HepG2 (cell line): ENCODE measurements around the gene S100A10. TPM values are rescaled to one million over a fixed set of nuclear protein-coding genes. Genes with fewer than 3 reads are reported as not detected.

Source experiments
- ATAC-seq: fragments of 200-7000 bp; cut with Tn5 transposase; 3 replicates; pipeline ENCODE4 v1.9.1; 2020; ENCODE audit warnings: mild to moderate bottlenecking, moderate library complexity
- BruUV-seq: library from RNA; stranded (reverse); fragments of 400-500 nt; replicated peaks from 2 replicates; lab custom pipeline; 2021; lab: Mats Ljungman, UMichigan
- CTCF ChIA-PET: fragments of 300-600 bp; formaldehyde crosslinking; extraction: SDS; loops from one replicate; lab custom pipeline; 2021; ENCODE audit warnings: low total read pairs, inconsistent platforms, low intra/inter-chr PET ratio; lab: Yijun Ruan, JAX
- POLR2A ChIA-PET: fragments of 350-600 bp; sonication (Branson Sonifier 250); formaldehyde crosslinking; loops from one replicate; lab custom pipeline; 2020; ENCODE audit warnings: antibody characterized with exemption, inconsistent platforms; lab: Yijun Ruan, JAX
- DNase-seq: peaks from one replicate; pipeline ENCODE4 v3.0.0-alpha.2; 2015; ENCODE audit warnings: low spot score
- FAIRE-seq: peaks from 3 replicates; lab custom pipeline; 2011; peaks lifted over from hg19 to GRCh38; lab: Jason Lieb, UNC
- H2AFZ ChIP-seq: one replicate; pipeline ENCODE4 v1.6.1; 2011; ENCODE audit warnings: low read length, inconsistent platforms
- H3K27ac ChIP-seq: fragments of 300-600 bp; 3 replicates; pipeline ENCODE4 v1.8.0; 2011; ENCODE audit warnings: mixed run types, mild to moderate bottlenecking, mixed read lengths, low read length, inconsistent platforms; ENCODE audit not compliant: insufficient read depth; ENCODE audit errors: extremely low read length
- H3K27me3 ChIP-seq, 2 experiments: fragments of 200-600 bp in 1 of 2; 2 replicates in 1 of 2; 3 replicates in 1 of 2; pipeline versions ENCODE4 v1.6.0 to v1.8.0; 2011; ENCODE audit warnings: low read length in 2 of 2, mild to moderate bottlenecking in 2 of 2, moderate library complexity in 2 of 2, inconsistent platforms in 1 of 2; ENCODE audit not compliant: insufficient read depth in 2 of 2, control insufficient read depth in 1 of 2
- H3K36me3 ChIP-seq, 2 experiments: fragments of 200-600 bp in 1 of 2; replicated peaks in 1 of 2; 2 replicates in 1 of 2; 3 replicates in 1 of 2; pipeline versions ENCODE4 v1.5.1 to v1.8.0; 2011; ENCODE audit warnings: low read length in 2 of 2, inconsistent platforms in 1 of 2; ENCODE audit not compliant: insufficient read depth in 2 of 2, control insufficient read depth in 1 of 2
- H3K4me1 ChIP-seq: 2 replicates; pipeline ENCODE4 v1.5.1; 2012; ENCODE audit warnings: low read length, inconsistent platforms; ENCODE audit not compliant: insufficient read depth
- H3K4me2 ChIP-seq: 2 replicates; pipeline ENCODE4 v1.6.0; 2011; ENCODE audit warnings: low read depth, low read length, inconsistent platforms
- H3K4me3 ChIP-seq, 3 experiments: fragments of 200-600 bp in 1 of 3; sonication (generic), shearing (Covaris generic) in 1 of 3; replicated peaks in 1 of 3; 2 replicates each; pipeline ENCODE4 v1.5.1; 2011 to 2016; ENCODE audit warnings: low read length in 3 of 3, inconsistent platforms in 2 of 3, low read depth in 2 of 3, mild to moderate bottlenecking in 2 of 3, control low read depth in 1 of 3, mixed read lengths in 1 of 3; ENCODE audit not compliant: insufficient read depth in 1 of 3
- H3K79me2 ChIP-seq: one replicate; pipeline ENCODE4 v1.6.1; 2011; ENCODE audit warnings: low read length, inconsistent platforms; ENCODE audit not compliant: insufficient read depth
- H3K9ac ChIP-seq: 2 replicates; pipeline ENCODE4 v1.6.0; 2011; ENCODE audit warnings: mild to moderate bottlenecking, low read depth, low read length, inconsistent platforms; ENCODE audit not compliant: insufficient read depth
- H3K9me3 ChIP-seq: 2 replicates; pipeline ENCODE4 v1.5.1; 2012; ENCODE audit warnings: mild to moderate bottlenecking, low read length
- H4K20me1 ChIP-seq: 2 replicates; pipeline ENCODE4 v1.6.0; 2011; ENCODE audit warnings: inconsistent platforms, mild to moderate bottlenecking, low read length, moderate library complexity; ENCODE audit not compliant: insufficient read depth
- EP300 ChIP-seq, 3 experiments: sonication (generic) in 1 of 3; formaldehyde crosslinking in 1 of 3; IDR thresholded peaks; 2 replicates each; pipeline versions ENCODE4 v1.5.1 to v1.6.1; 2011 to 2020; ENCODE audit warnings: low read depth in 2 of 3, low read length in 2 of 3, borderline replicate concordance in 1 of 3, improper control_type of control experiment in 1 of 3, mild to moderate bottlenecking in 1 of 3, missing genetic modification reagents in 1 of 3, moderate library complexity in 1 of 3
- GFI1 ChIP-seq: sonication (generic); formaldehyde crosslinking; IDR thresholded peaks from 2 replicates; pipeline ENCODE4 v1.5.0; 2020; ENCODE audit warnings: missing genetic modification reagents, mild to moderate bottlenecking, borderline replicate concordance
- NR2F6 ChIP-seq, 2 experiments: IDR thresholded peaks; 2 replicates each; pipeline ENCODE4 v1.6.1; 2016; ENCODE audit warnings: antibody characterized with exemption in 1 of 2, mild to moderate bottlenecking in 1 of 2
- SOX13 ChIP-seq, 3 experiments: fragments of 450-650 bp in 1 of 3; sonication (generic) in 1 of 3; formaldehyde crosslinking in 1 of 3; IDR thresholded peaks in 2 of 3; conservative IDR thresholded peaks in 1 of 3; 2 replicates each; pipeline versions ENCODE4 v1.5.0 to v1.6.1; 2016 to 2020; ENCODE audit warnings: antibody characterized with exemption in 1 of 3, mild to moderate bottlenecking in 1 of 3, missing compliant biosample characterization in 1 of 3, missing genetic modification reagents in 1 of 3, moderate library complexity in 1 of 3
- ZNF274 ChIP-seq: sonication (generic); formaldehyde crosslinking; IDR thresholded peaks from 2 replicates; pipeline ENCODE4 v1.5.1; 2020; ENCODE audit warnings: mild to moderate bottlenecking, missing genetic modification reagents
- ZSCAN20 ChIP-seq: sonication (generic); formaldehyde crosslinking; IDR thresholded peaks from 2 replicates; pipeline ENCODE4 v1.4.0; 2020; ENCODE audit warnings: missing genetic modification reagents, mild to moderate bottlenecking, borderline replicate concordance
- WGBS: methylation state at CpG from one replicate; pipeline ENCODE4 v1.1.6; 2017; ENCODE audit warnings: low lambda C conversion rate; 5-methylcytosine and 5-hydroxymethylcytosine counted together
- in situ Hi-C: cut with HindIII; loops from 2 replicates; pipeline ENCODE4 v1.10.0; 2017; ENCODE audit warnings: low pct_unique_long_range_greater_than_20kb; ENCODE audit not compliant: extremely low pct_ligation_motif_present
- intact Hi-C: fragments of 100-400 bp; cut with micrococcal nuclease; formaldehyde crosslinking; loops from one replicate; pipeline ENCODE4 v1.10.0; 2022; ENCODE audit not compliant: unreplicated experiment
- polyA plus RNA-seq, 8 experiments: library from polyadenylated mRNA; depleted of rRNA in 3 of 8; stranded (reverse) in 7 of 8; unstranded in 1 of 8; fragments of >200 nt; fragmentation: Illumina TruSeq in 4 of 8; extraction: Trizol in 4 of 8; gene quantifications; 2 replicates each; pipeline versions ENCODE4 v1.2.1 to v1.2.3, GENCODE V29; 2011 to 2016; ENCODE audit warnings: low read depth in 4 of 8, missing spikeins in 1 of 8, mixed read lengths in 1 of 8; ENCODE audit not compliant: insufficient read depth in 1 of 8
- total RNA-seq, 5 experiments: library from RNA; depleted of rRNA; stranded (reverse); fragments of >200 nt; fragmentation: Illumina TruSeq; extraction: Trizol; gene quantifications; 2 replicates each; pipeline ENCODE4 v1.2.3, GENCODE V29; 2016; ENCODE audit warnings: low read depth in 1 of 5
- TF ChIP-seq, protein P1 (sequence below): sonication (generic); formaldehyde crosslinking; IDR thresholded peaks from 2 replicates; pipeline ENCODE4 v1.4.0; 2020; ENCODE audit warnings: missing genetic modification reagents, mild to moderate bottlenecking, borderline replicate concordance

Gene S100A10
- total and polyA plus RNA-seq, 2 of the 13 experiments (the other 11 are each of a cell fraction or from before 2014, with no cell fraction given) = 16.8 to 28.7 TPM

DNA sequence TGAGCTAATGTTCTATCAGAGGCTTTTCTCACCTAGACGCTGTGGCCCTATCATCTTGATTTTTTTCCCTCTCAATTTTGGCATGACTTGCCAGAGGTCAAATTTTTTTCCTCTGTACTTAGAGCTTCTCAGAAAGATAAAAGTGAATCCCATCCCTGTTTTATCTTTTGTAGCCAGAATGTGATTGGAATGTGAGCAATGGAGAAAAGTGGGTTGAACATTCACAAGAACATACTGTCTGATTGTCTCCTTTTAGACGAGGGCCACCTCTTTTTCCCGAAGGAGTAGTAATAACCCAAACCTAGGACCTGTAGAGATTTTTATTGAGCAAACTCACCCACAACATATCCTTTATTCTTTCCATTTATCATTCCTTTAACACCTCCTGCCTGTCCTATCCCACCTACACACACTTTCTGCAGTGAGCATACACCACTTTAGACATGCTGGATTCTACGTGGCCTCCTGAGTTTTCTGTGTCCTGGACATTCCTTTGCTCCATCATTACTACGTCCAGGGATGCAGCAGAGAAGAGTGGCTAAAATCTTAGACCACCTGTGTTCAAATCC lies 15.9 kb downstream of the S100A10 start:
- H3K4me1 ChIP-seq = peaks cover 57% of the 10 kb centered on the region
- ChIA-PET CTCF (no interaction called here), POLR2A (interaction anchor here (3.8 kb wide), 1 partner anchor 15 kb away, joined by 19 read pairs; the partner anchor contains the start of gene S100A10)
- WGBS = 31% methylated on average over 5 of the region's 5 CpGs
- in situ Hi-C loops = no loop called here
- H3K9ac ChIP-seq = no peak overlapping the region
- intact Hi-C loops = loop anchor here (2.0 kb wide), 1 partner anchor 13 kb away; no protein-coding TSS in a partner anchor
- no peaks in the 10 kb centered on the region for H3K9me3 ChIP-seq
- H3K27me3 ChIP-seq = no peaks in the 10 kb centered on the region
- no peaks in the 10 kb centered on the region for H4K20me1 ChIP-seq
- no peak overlapping the region for H3K4me3 ChIP-seq
- ATAC-seq (peak; percentile 36), FAIRE-seq (no peak), DNase-seq (peak; percentile 55)
- H3K4me2 ChIP-seq = 0 out of 2 replicates have a peak overlapping the region, but pooled peaks have one; percentile 3
- BruUV-seq = no TSS peak
- peaks cover 1 to 11% of the 10 kb centered on the region in 2 experiments; a peak in 3 of 5 replicates for H3K36me3 ChIP-seq
- no peaks in the 10 kb centered on the region for H3K79me2 ChIP-seq
- H2AFZ ChIP-seq = no peak overlapping the region
- TF ChIP-seq, protein P1, sequence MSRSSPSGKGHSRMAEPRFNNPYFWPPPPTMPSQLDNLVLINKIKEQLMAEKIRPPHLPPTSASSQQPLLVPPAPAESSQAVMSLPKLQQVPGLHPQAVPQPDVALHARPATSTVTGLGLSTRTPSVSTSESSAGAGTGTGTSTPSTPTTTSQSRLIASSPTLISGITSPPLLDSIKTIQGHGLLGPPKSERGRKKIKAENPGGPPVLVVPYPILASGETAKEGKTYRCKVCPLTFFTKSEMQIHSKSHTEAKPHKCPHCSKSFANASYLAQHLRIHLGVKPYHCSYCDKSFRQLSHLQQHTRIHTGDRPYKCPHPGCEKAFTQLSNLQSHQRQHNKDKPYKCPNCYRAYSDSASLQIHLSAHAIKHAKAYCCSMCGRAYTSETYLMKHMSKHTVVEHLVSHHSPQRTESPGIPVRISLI = no peak
- TF ChIP-seq GFI1 (CRISPR knock-in tag) = 0 out of 2 replicates have a peak, but pooled peaks have one; percentile 14
- peak; percentile 27; the same call in 1 of the 2 replicates for TF ChIP-seq NR2F6 (IDR thresholded peaks at IDR 0.05)
- no peak for TF ChIP-seq NR2F6 (CRISPR knock-in tag; IDR thresholded peaks at IDR 0.05)
- peak in 1 of 2 experiments; percentile 10; a peak in 1 of 4 replicates for TF ChIP-seq EP300 (IDR thresholded peaks at IDR 0.05; ENCODE audit: low read depth in 2 of 2, low read length in 2 of 2)
- TF ChIP-seq EP300 (CRISPR knock-in tag; IDR thresholded peaks at IDR 0.05; ENCODE audit: borderline replicate concordance) = no peak
- no peak for TF ChIP-seq SOX13 (IDR thresholded peaks at IDR 0.05)
- peak in 1 of 2 experiments; percentile 40; a peak in 1 of 4 replicates for TF ChIP-seq SOX13 (CRISPR knock-in tag; conservative IDR thresholded peaks at IDR 0.05 in 1 of 2, IDR thresholded peaks at IDR 0.05 in 1 of 2)
- TF ChIP-seq ZSCAN20 (CRISPR knock-in tag) = peak; percentile 87
- TF ChIP-seq ZNF274 = no peak
- H3K27ac ChIP-seq = no peak overlapping the region
